Fibroblast of peridontal ligament (primary cell): Measurements from ENCODE around the gene OLIG3.
A peak's percentile ranks its signal among the peaks of the same experiment; 100 is the strongest.

Source experiments
- DNase-seq: peaks from one replicate; pipeline ENCODE4 v3.0.0-alpha.2; 2010; ENCODE audit errors: extremely low read depth

OLIG3 gene

DNA sequence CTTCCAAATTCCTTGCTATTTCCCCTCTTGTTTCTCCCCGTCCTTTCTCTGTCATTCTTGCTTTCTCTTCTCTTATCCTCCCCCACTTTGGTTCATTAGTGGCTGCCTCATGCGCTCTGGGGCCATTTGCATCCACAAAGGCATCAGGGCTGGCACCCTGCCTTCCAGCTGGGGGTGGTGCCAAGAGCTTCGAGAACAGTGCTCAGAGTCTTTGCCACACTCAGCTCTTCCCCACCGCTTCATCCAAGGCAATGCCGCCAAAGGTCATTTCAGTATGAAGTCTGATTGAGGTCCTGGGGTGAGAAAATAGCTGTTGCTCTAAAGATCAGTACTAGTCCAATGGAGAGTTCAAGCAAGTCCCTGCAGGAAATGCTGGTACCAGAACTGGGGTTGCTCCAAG, 22.7 kb downstream of the OLIG3 start:
- DNase-seq: no peak

GRCh38 chr6:137467211-137467610, 27.0 kb downstream of the OLIG3 start:
- DNase-seq: no peak

- no peak for DNase-seq
Observed at GRCh38 chr6:137465378-137466009, 28.7 kb downstream of the OLIG3 start.

DNA sequence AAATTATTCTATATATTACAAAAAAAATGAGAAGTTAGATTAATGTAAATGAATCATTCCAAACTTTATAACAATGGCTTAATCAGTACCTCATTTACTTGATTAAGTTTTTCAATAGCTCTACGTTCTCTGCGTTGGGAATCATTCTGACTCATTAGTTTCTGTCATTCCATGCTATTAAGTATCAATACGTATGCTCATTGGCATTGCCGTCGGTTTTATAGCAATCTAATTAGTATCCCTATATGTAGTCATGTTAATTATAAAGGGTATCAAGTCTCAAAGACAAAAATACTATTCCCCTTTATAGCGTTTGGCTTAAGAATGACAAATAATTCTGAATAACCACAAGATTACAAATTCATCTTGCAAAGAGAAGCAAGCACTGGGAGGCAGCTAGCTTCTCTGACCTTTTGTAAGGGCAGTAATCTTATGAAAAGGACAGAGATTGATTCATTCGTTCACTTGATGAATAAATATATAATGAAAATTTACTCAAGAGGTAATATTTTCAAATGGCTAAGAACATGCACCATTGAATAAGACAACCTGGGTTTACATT, 41.8 kb downstream of the OLIG3 start:
- DNase-seq: peak; percentile 70

DNA sequence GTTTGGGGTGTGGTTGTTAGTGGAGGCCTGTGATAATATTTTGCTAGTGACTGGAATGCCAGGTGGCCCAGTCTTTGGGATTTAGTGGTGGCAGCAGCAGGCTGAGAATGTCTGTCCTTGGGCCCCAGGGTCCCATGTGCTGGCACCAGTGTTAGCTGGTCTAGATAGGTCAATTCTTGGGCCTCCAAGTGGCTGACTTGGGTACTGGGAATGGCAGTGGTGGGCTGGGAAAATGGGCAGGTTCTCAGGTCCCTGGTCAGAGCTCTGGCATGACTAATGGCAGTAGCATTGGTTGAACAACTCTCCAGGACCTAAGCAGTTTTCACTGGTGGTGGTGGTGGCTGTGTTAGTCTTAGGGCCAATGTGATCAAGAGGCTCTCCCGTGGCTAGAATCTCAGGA, 50.3 kb downstream of the OLIG3 start:
- DNase-seq: no peak
